OCI-LY1 (cell line): ENCODE data around the gene CLECL1.

Source experiments
- CTCF ChIP-seq: fragments of 200-600 bp; sonication (generic), shearing (Covaris generic); IDR thresholded peaks from 2 replicates; pipeline ENCODE4 v1.5.1; 2017; ENCODE audit warnings: mild to moderate bottlenecking, antibody characterized with exemption, low read length, moderate library complexity, mixed read lengths
- EZH2 ChIP-seq: fragments of 200-600 bp; sonication (generic), shearing (Covaris generic); IDR thresholded peaks from 2 replicates; pipeline ENCODE4 v1.8.0; 2017; ENCODE audit warnings: borderline replicate concordance, mixed run types, mild to moderate bottlenecking, antibody characterized with exemption, low read length, moderate library complexity, mixed read lengths

- TF ChIP-seq EZH2 (no peak), CTCF (no peak)
Observed at GRCh38 chr12:9736936-9737705, 4.2 kb upstream of the CLECL1 start.
